Measurements from ENCODE around the gene PRR4.

PRR4 gene

DNA sequence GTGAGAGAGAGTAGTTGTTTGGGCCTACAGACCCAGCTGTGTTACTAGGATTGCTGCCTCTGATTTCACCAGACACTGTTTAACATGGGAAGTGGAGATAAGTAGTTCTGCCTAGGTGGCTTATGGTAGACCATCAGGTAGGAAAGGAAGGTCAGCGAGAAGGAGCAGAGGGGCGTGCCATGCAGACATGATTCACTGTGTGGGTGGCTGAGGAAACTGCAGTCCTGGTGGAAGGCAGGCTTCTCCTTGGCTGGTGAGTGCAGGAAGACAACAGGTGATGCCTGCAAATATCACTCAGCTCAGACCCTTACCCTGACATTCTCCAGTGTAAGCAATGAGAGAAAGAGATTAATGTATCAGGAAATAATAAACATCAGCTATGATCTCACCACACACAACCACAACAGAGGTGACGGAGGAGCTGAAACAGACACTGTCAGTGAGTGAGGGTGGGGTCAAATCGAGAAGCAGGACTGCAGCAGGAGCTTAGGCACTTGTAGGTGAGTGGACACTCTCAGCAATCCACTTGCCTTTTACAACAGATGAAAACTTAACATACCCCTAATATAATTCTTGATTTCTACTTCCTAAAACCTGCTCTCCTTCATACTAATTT, 2.1 kb upstream of the PRR4 start:
- Histone ChIP-seq H3K36me3 (ENCODE audit: control insufficient read depth, insufficient read depth, low read length) (peaks cover 5% of the 10 kb centered on the region; the same call in 1 of the 2 replicates), H3K9ac (ENCODE audit: low read length) (no peak overlapping the region), H3K27me3 (ENCODE audit: control insufficient read depth, insufficient read depth, low read length) (no peaks in the 10 kb centered on the region), H3K27ac (ENCODE audit: low read depth, low read length) (no peak overlapping the region), H3K4me3 (ENCODE audit: low read depth, low read length) (no peak overlapping the region), H3K9me3 (ENCODE audit: control insufficient read depth, insufficient read depth, low read depth, low read length) (peaks cover 12% of the 10 kb centered on the region), H3K4me1 (ENCODE audit: control insufficient read depth, insufficient read depth, low read length) (no peaks in the 10 kb centered on the region)

DNA sequence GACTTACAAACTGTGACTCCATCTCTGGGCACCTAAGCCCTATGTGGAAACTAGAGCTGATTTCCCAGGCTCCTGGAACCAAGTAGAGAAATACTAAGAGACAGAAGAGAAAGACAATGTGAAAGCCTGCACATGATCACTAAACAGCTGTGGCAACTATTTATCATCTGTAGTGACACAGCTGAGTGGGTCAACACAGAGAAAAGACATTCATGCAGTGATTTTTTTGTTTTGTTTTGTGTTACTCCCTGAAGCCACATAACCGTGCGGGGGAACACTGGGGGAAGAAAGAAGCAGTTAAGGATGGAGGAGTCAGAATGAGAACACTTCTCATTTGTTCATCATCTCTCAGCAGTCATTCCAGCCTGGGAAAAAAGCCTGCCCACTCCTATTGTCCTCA, 1.5 kb downstream of the PRR4 start:
- no peaks in the 10 kb centered on the region for H3K27me3 ChIP-seq (ENCODE audit: control insufficient read depth, insufficient read depth, low read length)
- H3K4me1 ChIP-seq (ENCODE audit: control insufficient read depth, insufficient read depth, low read length) = no peaks in the 10 kb centered on the region; the same call in 1 of the 2 replicates
- no peak overlapping the region for H3K9ac ChIP-seq (ENCODE audit: low read length)
- no peaks in the 10 kb centered on the region for H3K36me3 ChIP-seq (ENCODE audit: control insufficient read depth, insufficient read depth, low read length)
- H3K27ac ChIP-seq (ENCODE audit: low read depth, low read length) = no peak overlapping the region
- H3K9me3 ChIP-seq (ENCODE audit: control insufficient read depth, insufficient read depth, low read depth, low read length) = no peaks in the 10 kb centered on the region
- no peak overlapping the region for H3K4me3 ChIP-seq (ENCODE audit: low read depth, low read length)

DNA sequence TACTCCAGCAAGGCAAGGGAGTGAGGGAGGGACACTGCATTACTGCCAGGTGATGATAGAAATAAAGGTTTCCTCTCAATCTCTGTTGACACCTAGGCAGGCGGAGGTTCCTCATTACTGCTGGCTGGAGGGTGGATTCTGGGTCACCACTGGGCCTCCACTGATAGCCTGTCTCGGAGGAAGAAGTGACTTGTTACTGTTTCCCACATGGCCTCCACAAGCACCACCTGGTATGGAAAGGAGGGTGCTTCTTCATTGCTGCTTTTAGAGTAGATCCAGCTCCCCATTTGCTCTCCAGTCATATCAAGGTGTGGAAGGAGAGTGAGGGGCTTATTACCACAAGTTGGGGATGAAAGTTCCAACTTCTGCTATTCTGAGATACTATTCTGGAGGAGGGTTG, 6.4 kb downstream of the PRR4 start:
- H3K4me3 ChIP-seq (ENCODE audit: low read depth, low read length) = no peak overlapping the region
- no peaks in the 10 kb centered on the region for H3K9me3 ChIP-seq (ENCODE audit: control insufficient read depth, insufficient read depth, low read depth, low read length)
- no peaks in the 10 kb centered on the region for H3K27me3 ChIP-seq (ENCODE audit: control insufficient read depth, insufficient read depth, low read length)
- H3K4me1 ChIP-seq (ENCODE audit: control insufficient read depth, insufficient read depth, low read length) = no peaks in the 10 kb centered on the region; the same call in 1 of the 2 replicates
- no peak overlapping the region for H3K9ac ChIP-seq (ENCODE audit: low read length)
- H3K27ac ChIP-seq (ENCODE audit: low read depth, low read length) = no peak overlapping the region
- no peaks in the 10 kb centered on the region for H3K36me3 ChIP-seq (ENCODE audit: control insufficient read depth, insufficient read depth, low read length)

DNA sequence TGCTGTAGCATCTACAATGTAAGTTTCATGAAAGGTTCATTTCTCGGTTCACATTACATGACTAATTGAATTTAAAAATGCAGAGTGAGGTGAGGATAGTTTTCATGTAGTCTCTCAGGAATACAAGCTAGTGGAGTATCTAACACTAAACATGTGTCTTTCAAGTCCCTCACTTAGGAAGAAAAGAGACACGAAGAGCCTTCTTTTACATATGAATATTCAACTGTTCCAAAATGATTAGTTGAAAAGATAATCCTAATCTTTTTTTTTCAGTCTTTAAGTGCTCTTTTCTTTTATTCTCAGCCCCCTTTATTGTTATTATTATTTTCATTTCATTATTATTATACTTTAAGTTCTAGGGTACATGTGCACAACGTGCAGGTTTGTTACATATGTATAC, 10.8 kb downstream of the PRR4 start:
- Histone ChIP-seq H3K9ac (ENCODE audit: low read length) (no peak overlapping the region), H3K4me1 (ENCODE audit: control insufficient read depth, insufficient read depth, low read length) (no peaks in the 10 kb centered on the region; the same call in 1 of the 2 replicates), H3K36me3 (ENCODE audit: control insufficient read depth, insufficient read depth, low read length) (no peaks in the 10 kb centered on the region), H3K27me3 (ENCODE audit: control insufficient read depth, insufficient read depth, low read length) (no peaks in the 10 kb centered on the region), H3K4me3 (ENCODE audit: low read depth, low read length) (no peak overlapping the region), H3K27ac (ENCODE audit: low read depth, low read length) (no peak overlapping the region), H3K9me3 (ENCODE audit: control insufficient read depth, insufficient read depth, low read depth, low read length) (no peaks in the 10 kb centered on the region)

DNA sequence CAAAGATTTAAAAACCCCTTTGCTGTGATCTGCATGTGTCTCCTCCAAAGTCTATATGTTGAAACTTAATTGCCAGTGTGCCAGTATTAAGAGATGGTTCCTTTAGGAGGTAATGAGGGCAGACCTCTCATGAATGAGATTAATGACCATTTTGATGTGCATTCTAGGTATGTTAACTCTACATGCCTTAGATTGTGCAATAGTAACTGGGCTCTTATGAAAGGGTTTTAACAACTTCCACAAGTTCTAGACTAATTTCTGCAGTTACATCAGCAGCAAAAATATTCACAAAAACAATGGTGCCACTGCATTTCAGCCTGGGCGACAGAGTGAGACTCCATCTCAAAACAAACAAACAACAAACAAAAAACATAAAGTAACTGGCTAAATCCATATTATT, 19.3 kb downstream of the PRR4 start:
- H3K9ac ChIP-seq (ENCODE audit: low read length) = no peak overlapping the region
- no peaks in the 10 kb centered on the region for H3K9me3 ChIP-seq (ENCODE audit: control insufficient read depth, insufficient read depth, low read depth, low read length)
- no peak overlapping the region for H3K27ac ChIP-seq (ENCODE audit: low read depth, low read length)
- H3K4me3 ChIP-seq (ENCODE audit: low read depth, low read length) = no peak overlapping the region
- no peaks in the 10 kb centered on the region for H3K4me1 ChIP-seq (ENCODE audit: control insufficient read depth, insufficient read depth, low read length)
- no peaks in the 10 kb centered on the region for H3K36me3 ChIP-seq (ENCODE audit: control insufficient read depth, insufficient read depth, low read length)
- no peaks in the 10 kb centered on the region for H3K27me3 ChIP-seq (ENCODE audit: control insufficient read depth, insufficient read depth, low read length)

DNA sequence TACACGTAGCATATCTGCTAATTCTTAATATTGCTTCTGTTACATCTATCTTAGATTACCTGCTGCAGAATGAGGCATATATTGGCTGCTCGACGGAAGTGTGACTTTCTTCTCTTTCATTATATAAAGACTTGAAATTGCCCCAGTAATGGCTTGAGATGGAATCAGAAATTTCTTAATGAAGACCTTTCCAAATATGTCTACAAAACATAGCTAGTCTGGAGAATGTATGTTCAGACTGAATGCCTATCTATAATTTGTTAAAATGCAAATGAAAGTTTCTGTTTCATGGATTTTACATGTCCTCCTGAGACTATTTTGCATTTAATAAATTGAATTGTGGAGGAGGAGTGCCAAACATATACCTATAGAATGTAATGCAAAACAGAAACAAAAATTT, 23.0 kb downstream of the PRR4 start, which contains the start of gene TAS2R10:
Gene TAS2R10, minus strand, starts transcription at position 101 of the 400 bp plus-strand sequence. Its CDS starts 89 bp downstream, at position 12.
- Histone ChIP-seq H3K9ac (ENCODE audit: low read length) (no peak within 1 kb of the TSS), H3K27me3 (ENCODE audit: control insufficient read depth, insufficient read depth, low read length) (no peaks in the 10 kb centered on the region), H3K36me3 (ENCODE audit: control insufficient read depth, insufficient read depth, low read length) (no peaks in the 10 kb centered on the region), H3K4me3 (ENCODE audit: low read depth, low read length) (no peak within 1 kb of the TSS), H3K27ac (ENCODE audit: low read depth, low read length) (no peak within 1 kb of the TSS), H3K9me3 (ENCODE audit: control insufficient read depth, insufficient read depth, low read depth, low read length) (no peaks in the 10 kb centered on the region), H3K4me1 (ENCODE audit: control insufficient read depth, insufficient read depth, low read length) (no peaks in the 10 kb centered on the region)

DNA sequence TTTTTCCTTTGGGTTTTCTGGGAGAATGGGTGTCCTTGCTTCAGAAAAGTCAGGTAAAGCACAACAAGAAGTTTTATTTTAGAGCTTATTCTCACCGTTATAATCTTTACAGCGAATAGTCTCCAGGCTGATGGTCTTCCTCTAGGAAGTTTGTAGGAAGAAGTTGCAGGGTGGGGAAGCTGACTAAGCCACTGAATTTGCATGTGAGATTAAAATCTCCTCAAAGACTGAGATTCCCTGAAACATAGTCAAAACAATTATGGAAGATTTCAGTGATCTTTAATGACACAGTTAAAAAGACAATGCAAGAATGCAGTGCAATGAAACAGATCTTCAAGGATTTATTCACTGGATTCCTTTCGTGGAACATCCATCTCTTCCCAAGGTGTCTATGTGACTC, 24.3 kb downstream of the PRR4 start:
- no peak overlapping the region for H3K27ac ChIP-seq (ENCODE audit: low read depth, low read length)

DNA sequence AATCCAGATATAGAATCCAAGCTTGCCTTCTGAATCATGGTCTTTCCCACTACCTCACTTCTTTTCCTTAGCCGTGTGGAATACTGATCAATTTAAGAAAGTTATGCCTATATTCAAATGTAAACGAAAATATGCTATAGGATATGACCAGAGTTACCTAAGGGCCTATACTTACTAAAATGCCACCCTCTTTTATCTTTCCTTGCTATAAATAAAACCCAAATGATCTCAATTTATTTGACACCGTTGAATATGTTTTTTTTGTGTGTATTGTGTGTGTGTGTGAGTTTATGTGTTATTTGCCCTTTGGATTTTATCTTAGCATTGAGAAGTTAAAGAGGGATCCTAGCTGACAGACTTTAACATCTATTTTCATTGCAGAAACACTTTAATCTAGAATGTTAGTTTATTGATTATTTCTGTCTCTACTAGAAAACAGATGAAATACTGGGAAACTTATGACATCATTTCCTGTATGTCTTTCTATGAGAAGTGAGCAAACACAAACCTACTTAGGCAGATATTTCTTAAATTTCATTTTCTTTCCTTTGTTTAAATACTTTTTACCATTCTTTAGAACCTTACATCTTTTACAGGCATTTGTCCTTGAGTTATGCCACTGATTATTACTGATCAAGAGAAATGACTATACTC, 37.3 kb downstream of the PRR4 start:
- Histone ChIP-seq H3K27ac (ENCODE audit: low read depth, low read length) (no peak overlapping the region), H3K36me3 (ENCODE audit: control insufficient read depth, insufficient read depth, low read length) (no peaks in the 10 kb centered on the region), H3K4me1 (ENCODE audit: control insufficient read depth, insufficient read depth, low read length) (peaks cover 7% of the 10 kb centered on the region; the same call in 1 of the 2 replicates), H3K9ac (ENCODE audit: low read length) (no peak overlapping the region), H3K9me3 (ENCODE audit: control insufficient read depth, insufficient read depth, low read depth, low read length) (no peaks in the 10 kb centered on the region), H3K4me3 (ENCODE audit: low read depth, low read length) (no peak overlapping the region), H3K27me3 (ENCODE audit: control insufficient read depth, insufficient read depth, low read length) (no peaks in the 10 kb centered on the region)

More for the DNA sequence above, 24.3 kb downstream of the PRR4 start:
- Histone ChIP-seq H3K9me3 (ENCODE audit: control insufficient read depth, insufficient read depth, low read depth, low read length) (no peaks in the 10 kb centered on the region), H3K9ac (ENCODE audit: low read length) (no peak overlapping the region), H3K27me3 (ENCODE audit: control insufficient read depth, insufficient read depth, low read length) (no peaks in the 10 kb centered on the region), H3K36me3 (ENCODE audit: control insufficient read depth, insufficient read depth, low read length) (no peaks in the 10 kb centered on the region), H3K4me3 (ENCODE audit: low read depth, low read length) (no peak overlapping the region), H3K4me1 (ENCODE audit: control insufficient read depth, insufficient read depth, low read length) (no peaks in the 10 kb centered on the region)

DNA sequence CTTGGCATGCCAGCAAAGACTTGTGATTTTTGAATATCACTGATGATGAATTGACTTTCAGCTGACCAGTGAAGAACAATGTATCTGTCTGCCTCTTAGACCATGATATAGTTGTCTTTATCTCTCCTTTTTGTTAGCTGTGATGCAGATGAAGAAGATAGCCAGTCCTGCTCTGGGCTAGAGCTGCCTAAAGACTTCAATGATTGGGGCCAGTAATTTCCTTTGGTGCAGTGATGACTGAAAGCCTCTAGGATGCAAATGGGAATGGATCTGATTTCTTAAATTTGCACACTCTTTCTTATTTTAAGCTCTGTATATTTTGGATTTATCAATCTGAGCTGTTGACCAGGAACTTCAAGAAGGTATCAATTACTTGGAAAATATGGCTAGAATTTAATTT, 39.2 kb downstream of the PRR4 start, which contains the start of gene TAS2R9:
Gene TAS2R9, minus strand, starts transcription at position 101 of the 400 bp plus-strand sequence. Its CDS starts 93 bp downstream, at position 8.
- Histone ChIP-seq H3K36me3 (ENCODE audit: control insufficient read depth, insufficient read depth, low read length) (no peaks in the 10 kb centered on the region), H3K4me3 (ENCODE audit: low read depth, low read length) (no peak within 1 kb of the TSS)

DNA sequence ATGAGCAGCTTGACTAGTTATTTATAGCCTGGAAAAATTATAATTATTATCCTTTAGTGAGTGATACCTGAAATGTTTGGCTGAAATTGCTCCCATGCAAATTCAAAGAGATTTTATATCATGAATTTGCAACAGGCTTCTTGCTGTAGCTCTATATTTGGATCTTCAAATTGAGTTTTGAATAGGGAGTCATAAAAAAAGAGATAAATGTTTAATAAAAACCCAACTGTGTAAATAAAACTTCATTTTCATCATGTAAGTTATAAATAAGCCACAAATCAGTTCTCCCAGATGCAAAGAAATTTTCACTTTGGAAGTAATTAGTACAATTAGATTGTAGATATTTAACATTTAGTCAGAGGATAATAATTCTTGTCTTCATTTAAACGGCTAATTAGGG, 42.1 kb downstream of the PRR4 start, which contains the start of gene TAS2R8:
Gene TAS2R8, minus strand, starts transcription at position 101 of the 400 bp plus-strand sequence. CDS start 306 bp downstream, outside the sequence.
- Histone ChIP-seq H3K4me3 (ENCODE audit: low read depth, low read length) (no peak within 1 kb of the TSS), H3K9ac (ENCODE audit: low read length) (no peak within 1 kb of the TSS), H3K36me3 (ENCODE audit: control insufficient read depth, insufficient read depth, low read length) (no peaks in the 10 kb centered on the region), H3K4me1 (ENCODE audit: control insufficient read depth, insufficient read depth, low read length) (peaks cover 14% of the 10 kb centered on the region), H3K27ac (ENCODE audit: low read depth, low read length) (no peak within 1 kb of the TSS), H3K9me3 (ENCODE audit: control insufficient read depth, insufficient read depth, low read depth, low read length) (no peaks in the 10 kb centered on the region), H3K27me3 (ENCODE audit: control insufficient read depth, insufficient read depth, low read length) (no peaks in the 10 kb centered on the region)

More for the DNA sequence above, 39.2 kb downstream of the PRR4 start, which contains the start of gene TAS2R9:
- peaks cover 7% of the 10 kb centered on the region; the same call in 1 of the 2 replicates for H3K4me1 ChIP-seq (ENCODE audit: control insufficient read depth, insufficient read depth, low read length)
- H3K9me3 ChIP-seq (ENCODE audit: control insufficient read depth, insufficient read depth, low read depth, low read length) = no peaks in the 10 kb centered on the region
- H3K9ac ChIP-seq (ENCODE audit: low read length) = no peak within 1 kb of the TSS
- H3K27ac ChIP-seq (ENCODE audit: low read depth, low read length) = no peak within 1 kb of the TSS
- no peaks in the 10 kb centered on the region for H3K27me3 ChIP-seq (ENCODE audit: control insufficient read depth, insufficient read depth, low read length)

DNA sequence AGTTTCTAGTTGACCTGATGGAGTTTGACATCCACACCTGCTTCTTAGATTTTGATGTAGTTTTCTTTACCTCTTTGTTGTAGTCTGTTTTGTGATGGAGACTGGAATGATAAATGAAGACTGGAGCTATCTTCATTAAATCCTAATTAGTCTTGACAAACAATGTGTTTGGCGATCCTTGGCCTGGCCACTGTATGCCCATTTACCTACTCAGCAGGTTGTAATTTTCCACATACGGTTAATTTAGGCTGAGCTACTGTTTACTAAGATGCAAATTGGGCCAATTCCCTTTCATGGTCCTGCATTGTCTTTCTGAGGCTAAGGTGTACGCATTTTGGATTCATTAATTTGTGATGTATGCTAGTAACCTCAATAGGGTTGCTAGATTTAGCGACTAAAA, 46.7 kb downstream of the PRR4 start, which contains the start of gene TAS2R7:
Gene TAS2R7, minus strand, starts transcription at position 41 of the 400 bp plus-strand sequence. CDS start 57 bp downstream, outside the sequence.
- no peak within 1 kb of the TSS for H3K4me3 ChIP-seq (ENCODE audit: low read depth, low read length)
- H3K9me3 ChIP-seq (ENCODE audit: control insufficient read depth, insufficient read depth, low read depth, low read length) = no peaks in the 10 kb centered on the region
- no peak within 1 kb of the TSS for H3K9ac ChIP-seq (ENCODE audit: low read length)
- H3K27ac ChIP-seq (ENCODE audit: low read depth, low read length) = no peak within 1 kb of the TSS
- H3K36me3 ChIP-seq (ENCODE audit: control insufficient read depth, insufficient read depth, low read length) = no peaks in the 10 kb centered on the region
- peaks cover 14% of the 10 kb centered on the region for H3K4me1 ChIP-seq (ENCODE audit: control insufficient read depth, insufficient read depth, low read length)
- H3K27me3 ChIP-seq (ENCODE audit: control insufficient read depth, insufficient read depth, low read length) = no peaks in the 10 kb centered on the region
